NCI-H1930 (cell line): ENCODE results near the gene ZNF599.
A peak's percentile ranks its signal among the peaks of the same experiment; 100 is the strongest.

Experiments used
- DNase-seq, 2 experiments: peaks; one replicate each; lab custom pipeline; 2025; lab: John Stamatoyannopoulos, UW

ZNF599 gene

DNA sequence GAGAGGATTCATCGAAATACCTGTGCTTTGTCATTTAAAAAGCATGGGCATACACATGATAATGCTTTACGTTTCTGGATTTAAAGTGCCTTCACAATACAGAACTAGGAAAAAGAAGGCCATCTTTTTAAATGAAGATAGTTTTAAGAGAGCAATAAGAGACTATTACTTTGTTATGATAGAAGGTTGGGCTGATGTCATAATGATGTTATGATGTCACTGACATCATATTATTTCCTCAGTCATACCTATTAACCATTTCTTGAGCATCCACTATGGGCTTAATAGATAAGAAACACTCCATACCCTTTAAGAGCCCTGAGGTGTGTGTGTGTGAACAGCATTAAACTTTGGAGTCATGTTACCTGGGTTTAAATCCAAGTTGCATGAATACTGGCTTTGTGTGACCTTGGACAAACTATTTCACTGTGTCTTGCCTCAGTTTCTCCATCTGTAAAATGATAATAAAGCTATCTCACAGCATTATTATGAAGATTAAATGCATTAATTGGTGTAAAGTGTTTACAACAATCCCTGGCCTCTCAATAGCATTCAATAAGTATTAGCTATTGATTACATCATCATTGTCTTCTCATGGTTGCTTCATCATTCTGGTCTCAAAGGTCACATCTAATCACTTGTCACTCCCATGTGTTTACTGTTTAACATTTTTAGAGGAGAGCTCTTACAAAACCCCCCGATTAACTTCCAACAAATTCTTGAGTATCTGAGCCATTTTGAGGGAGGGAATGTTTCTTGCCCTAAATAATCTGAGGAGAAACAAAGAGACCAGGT, 27.9 kb downstream of the ZNF599 start:
- no peak for DNase-seq

- DNase-seq, result no peak
Observed at GRCh38 chr19:34734537-34735103, 38.4 kb downstream of the ZNF599 start.

DNA sequence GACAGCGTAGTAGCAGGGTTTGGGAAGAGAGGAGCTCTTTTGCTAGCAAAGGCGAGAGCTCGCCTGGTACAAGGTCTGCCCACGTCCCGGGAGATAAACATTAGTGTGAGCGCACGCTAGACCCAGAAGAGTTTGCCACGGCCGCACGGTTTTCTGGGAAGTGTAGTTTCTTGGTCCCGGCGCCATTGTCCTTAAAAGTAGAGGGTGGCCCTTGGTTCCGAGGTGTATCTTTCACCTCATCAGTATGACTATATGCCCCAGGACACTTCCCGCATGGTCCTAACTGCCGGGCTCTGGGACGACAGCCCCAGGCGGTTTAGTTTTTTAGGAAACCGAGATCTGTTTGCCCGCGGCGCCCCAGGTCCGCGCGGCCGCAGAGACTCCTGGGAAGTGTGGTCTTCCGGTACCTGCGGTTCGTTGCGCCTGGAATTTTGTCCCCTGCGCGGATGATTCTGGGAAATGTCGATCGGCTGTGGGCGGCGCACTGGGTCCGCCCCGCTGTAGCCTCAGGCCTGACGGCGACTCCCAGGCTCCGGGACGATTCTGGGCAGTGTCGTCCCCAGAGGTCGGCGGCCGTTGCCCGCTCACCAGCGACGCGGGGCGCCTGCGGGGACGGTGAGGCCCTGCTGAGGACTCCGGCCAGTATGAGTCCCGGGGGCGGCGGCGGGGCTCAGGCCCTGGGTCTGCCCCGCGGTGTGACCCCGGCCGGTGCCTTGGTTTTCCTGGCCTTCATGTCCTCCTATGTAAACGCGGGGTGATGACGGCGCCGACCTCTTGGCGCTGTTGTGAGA, 39.1 kb downstream of the ZNF599 start, which contains the start of gene ZNF181:
TSS of gene ZNF181 (plus strand) at position 498 of the 791 bp plus-strand sequence. CDS start 795 bp downstream, outside the sequence.
- peak; percentile 87 to 88 for DNase-seq

DNA sequence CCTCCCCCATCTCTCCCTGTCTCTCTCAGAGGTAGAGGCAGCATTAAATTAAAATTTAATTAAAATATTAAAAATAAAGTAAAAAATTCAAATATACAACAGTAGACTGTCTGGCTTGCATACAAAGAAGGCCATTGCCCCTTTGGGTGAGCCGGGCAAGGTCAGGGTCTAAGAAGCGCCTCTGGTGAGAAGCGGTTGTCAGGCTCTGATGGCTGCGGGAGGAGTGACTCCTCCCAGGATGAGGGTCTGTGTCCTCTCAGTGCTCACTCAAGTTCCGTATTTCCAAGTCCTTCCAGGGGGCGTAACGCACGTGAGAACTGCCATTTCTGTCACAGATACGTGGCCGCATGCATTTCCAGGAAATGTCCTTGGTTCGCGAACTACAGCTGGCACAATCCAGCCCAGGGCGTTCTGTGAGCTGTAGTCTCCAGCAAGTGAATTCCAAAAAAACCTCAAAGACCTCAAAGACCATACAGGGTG, 39.7 kb downstream of the ZNF599 start:
- peak in 1 of 2 experiments; percentile 56 for DNase-seq

GRCh38 chr19:34732612-34733211, 40.3 kb downstream of the ZNF599 start:
- peak in 1 of 2 experiments; percentile 5 for DNase-seq

DNA sequence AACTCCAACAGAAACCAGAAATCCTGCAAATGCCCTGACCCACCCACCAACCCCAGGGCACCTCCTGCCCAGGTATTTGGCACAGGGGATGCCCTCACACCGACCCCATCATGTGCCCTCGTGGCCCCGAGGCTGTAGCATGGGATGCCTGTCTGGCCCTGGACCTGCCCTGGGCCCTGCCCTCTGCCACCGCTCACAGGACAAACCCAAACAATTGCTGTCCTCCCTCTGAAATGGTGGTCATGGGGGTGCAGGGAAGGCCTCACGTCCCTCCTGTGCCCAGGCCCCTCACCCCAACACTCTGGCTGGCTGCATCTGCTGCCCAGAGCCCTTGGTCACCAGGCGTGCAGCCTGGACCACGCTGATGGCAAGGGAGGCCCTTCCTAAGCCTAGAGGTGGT, 41.1 kb downstream of the ZNF599 start:
- DNase-seq, result no peak

GRCh38 chr19:34731019-34731829, 41.8 kb downstream of the ZNF599 start:
- no peak for DNase-seq

GRCh38 chr19:34725400-34725799, 47.6 kb downstream of the ZNF599 start:
- no peak for DNase-seq

DNA sequence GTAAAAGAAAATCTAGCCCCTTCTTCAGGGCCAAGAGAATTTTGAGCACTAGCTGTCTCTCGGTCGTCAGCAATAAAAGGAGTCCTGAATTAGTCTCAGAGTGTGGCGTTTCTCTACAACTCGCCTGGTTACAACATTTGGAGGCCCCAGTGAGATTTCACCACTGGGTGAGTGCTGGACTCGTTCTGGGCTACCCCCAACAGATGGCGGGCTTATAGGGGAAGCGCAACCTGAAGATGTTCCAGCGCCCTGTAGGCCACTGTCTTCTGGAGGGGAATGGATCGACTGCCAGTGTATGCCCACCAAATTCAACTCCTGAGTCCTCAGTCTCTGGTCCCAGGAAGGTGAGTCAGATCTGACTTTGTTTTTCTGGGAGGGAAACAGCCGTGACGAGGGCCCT, 50.7 kb downstream of the ZNF599 start:
- no peak for DNase-seq

DNA sequence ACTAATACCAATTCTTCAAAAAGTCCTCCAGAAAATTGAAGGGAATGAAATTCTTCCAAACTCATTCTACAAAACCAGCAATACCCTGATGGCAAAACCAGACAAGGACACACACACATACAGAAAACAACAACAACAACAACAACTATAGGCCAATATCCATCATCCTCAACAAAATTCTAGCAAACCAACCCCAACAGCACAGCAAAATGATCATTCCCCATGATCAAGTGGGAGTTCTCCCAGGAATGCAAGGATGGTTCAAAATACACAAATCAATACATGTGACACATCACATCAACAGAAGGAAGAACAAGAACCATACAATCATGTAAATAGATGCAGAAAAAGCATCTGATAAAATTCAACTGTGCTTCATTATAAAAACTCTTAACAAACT, 57.7 kb downstream of the ZNF599 start:
- no peak for DNase-seq

DNA sequence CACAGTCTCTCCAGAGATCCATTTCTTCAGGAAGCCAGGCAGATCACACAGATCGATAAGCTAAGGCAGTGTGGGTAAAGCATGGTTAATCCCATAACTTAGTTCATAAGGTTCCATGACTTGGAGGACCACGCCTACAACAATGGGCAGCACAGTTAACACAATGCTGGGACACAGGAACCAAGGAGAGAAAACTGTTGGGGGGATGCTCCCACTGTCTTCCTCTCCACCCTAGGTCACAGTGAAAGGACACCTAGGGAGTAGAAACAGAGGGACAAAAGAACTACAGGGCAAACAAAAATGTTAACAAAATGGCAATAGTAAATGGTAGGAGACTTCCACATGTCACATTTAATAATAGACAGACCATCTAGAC, 59.8 kb downstream of the ZNF599 start:
- DNase-seq, result no peak

GRCh38 chr19:34712395-34713261, 60.4 kb downstream of the ZNF599 start:
- peak; percentile 44 to 68 for DNase-seq

DNA sequence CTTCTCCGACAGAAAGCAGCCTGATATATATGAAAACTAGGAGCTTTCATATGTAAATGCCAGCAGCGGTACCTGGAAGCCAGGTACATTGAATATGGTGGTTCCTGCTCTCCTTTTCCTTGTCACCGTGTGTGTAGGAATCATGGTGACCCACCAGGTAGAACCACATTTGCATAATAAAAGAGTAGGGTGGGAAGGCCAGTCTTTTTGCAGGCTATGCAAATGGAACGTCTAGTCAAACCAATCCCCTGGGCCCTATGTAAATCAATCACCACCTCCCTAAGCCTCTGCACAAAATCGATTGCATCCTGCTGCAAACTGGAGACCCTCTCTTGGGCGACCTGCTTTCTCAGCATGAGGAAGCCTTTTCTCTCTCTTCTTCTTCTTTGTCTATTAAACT, 61.1 kb downstream of the ZNF599 start:
- no peak for DNase-seq
